NCI-H128 (cell line): ENCODE results near the gene KCND3.

Source experiments
- DNase-seq: peaks from one replicate; lab custom pipeline; 2025; ENCODE audit not compliant: unreplicated experiment; lab: John Stamatoyannopoulos, UW

The KCND3 gene

GRCh38 chr1:111988743-111989453 lies 570 bp downstream of the KCND3 start:
- DNase-seq, result no peak

- no peak for DNase-seq
Measured at GRCh38 chr1:111988377-111988742, 1.1 kb downstream of the KCND3 start.

GRCh38 chr1:111987502-111987901 lies 2.0 kb downstream of the KCND3 start:
- DNase-seq, result no peak

GRCh38 chr1:111983500-111983899 lies 6.0 kb downstream of the KCND3 start:
- no peak for DNase-seq

- DNase-seq, result no peak
Measured at GRCh38 chr1:111982428-111982827, 7.0 kb downstream of the KCND3 start.

GRCh38 chr1:111981871-111982270 lies 7.6 kb downstream of the KCND3 start:
- DNase-seq, result no peak

- DNase-seq, result no peak
Measured at GRCh38 chr1:111981090-111981489, 8.4 kb downstream of the KCND3 start.

GRCh38 chr1:111980686-111981085 lies 8.8 kb downstream of the KCND3 start:
- DNase-seq, result no peak

GRCh38 chr1:111978695-111979094 lies 10.8 kb downstream of the KCND3 start:
- DNase-seq, result no peak

GRCh38 chr1:111977378-111977777 lies 12.1 kb downstream of the KCND3 start:
- DNase-seq, result no peak

GRCh38 chr1:111976842-111977241 lies 12.6 kb downstream of the KCND3 start:
- no peak for DNase-seq

GRCh38 chr1:111976332-111976731 lies 13.1 kb downstream of the KCND3 start:
- DNase-seq, result no peak

- no peak for DNase-seq
Measured at GRCh38 chr1:111973150-111973790, 16.2 kb downstream of the KCND3 start.

GRCh38 chr1:111971396-111971795 lies 18.1 kb downstream of the KCND3 start:
- DNase-seq, result no peak

GRCh38 chr1:111968511-111968910 lies 21.0 kb downstream of the KCND3 start:
- no peak for DNase-seq

GRCh38 chr1:111967886-111968285 lies 21.6 kb downstream of the KCND3 start:
- DNase-seq, result no peak

- DNase-seq, result no peak
Measured at GRCh38 chr1:111967067-111967690, 22.3 kb downstream of the KCND3 start.

- DNase-seq, result no peak
Measured at GRCh38 chr1:111965781-111966443, 23.6 kb downstream of the KCND3 start.

GRCh38 chr1:111963985-111964738 lies 25.3 kb downstream of the KCND3 start:
- DNase-seq, result no peak

GRCh38 chr1:111961773-111962565 lies 27.5 kb downstream of the KCND3 start:
- DNase-seq, result no peak
